GM19455 (cell line): ENCODE results near the gene TMC2.
A peak's percentile ranks its signal among the peaks of the same experiment; 100 is the strongest.
"Not testable (repeated sequence)": the region's sequence is repeated elsewhere in the genome, so short reads cannot be mapped to it uniquely, and the experiment has no call there.

Experiments
- ATAC-seq: cut with Tn5 transposase; IDR thresholded peaks from one replicate; pipeline ENCODE4 v1.9.1; 2021; ENCODE audit not compliant: unreplicated experiment

The TMC2 gene

GRCh38 chr20:2536560-2536986 is at the start of gene TMC2:
Gene TMC2 (plus strand): TSS chr20:2536573. CDS start chr20:2536622, 49 bp downstream.
- no peak for ATAC-seq

- not testable (repeated sequence) for ATAC-seq
Measured at GRCh38 chr20:2502808-2503384, 33.5 kb upstream of the TMC2 start.

- not testable (repeated sequence) for ATAC-seq
Measured at GRCh38 chr20:2504803-2505202, 31.6 kb upstream of the TMC2 start.

- not testable (repeated sequence) for ATAC-seq
Measured at GRCh38 chr20:2506426-2506825, 29.9 kb upstream of the TMC2 start.

- ATAC-seq, result no peak
Measured at GRCh38 chr20:2507464-2507863, 28.9 kb upstream of the TMC2 start.

- ATAC-seq, result peak; percentile 12
Measured at GRCh38 chr20:2507875-2508630, 28.3 kb upstream of the TMC2 start.

GRCh38 chr20:2508631-2509467 is 27.5 kb upstream of the TMC2 start, which contains the start of gene ZNF343:
Gene ZNF343 (minus strand): TSS chr20:2508915. CDS start chr20:2493895, 15,020 bp downstream.
- peak; percentile 95 for ATAC-seq

GRCh38 chr20:2509468-2509781 is 26.9 kb upstream of the TMC2 start:
- no peak for ATAC-seq

- no peak for ATAC-seq
Measured at GRCh38 chr20:2509794-2510193, 26.6 kb upstream of the TMC2 start.

- ATAC-seq, result no peak
Measured at GRCh38 chr20:2515203-2515602, 21.2 kb upstream of the TMC2 start.

GRCh38 chr20:2516399-2516798 is 20.0 kb upstream of the TMC2 start:
- ATAC-seq, result no peak

GRCh38 chr20:2518096-2518495 is 18.3 kb upstream of the TMC2 start:
- ATAC-seq, result no peak

GRCh38 chr20:2518558-2518957 is 17.8 kb upstream of the TMC2 start:
- ATAC-seq, result no peak

- ATAC-seq, result no peak
Measured at GRCh38 chr20:2519115-2519809, 17.1 kb upstream of the TMC2 start.

GRCh38 chr20:2520617-2521016 is 15.8 kb upstream of the TMC2 start:
- no peak for ATAC-seq

GRCh38 chr20:2521369-2522305 is 14.7 kb upstream of the TMC2 start:
- ATAC-seq, result no peak

- ATAC-seq, result not testable (repeated sequence)
Measured at GRCh38 chr20:2522826-2523429, 13.4 kb upstream of the TMC2 start.

GRCh38 chr20:2523919-2524708 is 12.3 kb upstream of the TMC2 start:
- peak; percentile 52 for ATAC-seq
